Thyroid gland (tissue), 4 donors: ENCODE data around the gene VCPKMT.

Experiments
- POLR2A ChIP-seq, 2 donors: fragments of 450-650 bp; IDR thresholded peaks; one replicate each; pipeline ENCODE4 v1.6.1; 2017; ENCODE audit warnings: antibody characterized with exemption in 2 of 2, mild to moderate bottlenecking in 2 of 2, moderate library complexity in 1 of 2
- TF ChIP-seq, protein P1 (sequence below), 6 experiments: fragments of 200-600 bp in 3 of 6; fragments of 450-650 bp in 3 of 6; sonication (generic) in 3 of 6; IDR thresholded peaks; one replicate each; pipeline ENCODE4 v1.5.1; 2016 to 2019; ENCODE audit warnings: antibody characterized with exemption in 6 of 6, mild to moderate bottlenecking in 2 of 6, inconsistent platforms in 1 of 6, moderate library complexity in 1 of 6

DNA sequence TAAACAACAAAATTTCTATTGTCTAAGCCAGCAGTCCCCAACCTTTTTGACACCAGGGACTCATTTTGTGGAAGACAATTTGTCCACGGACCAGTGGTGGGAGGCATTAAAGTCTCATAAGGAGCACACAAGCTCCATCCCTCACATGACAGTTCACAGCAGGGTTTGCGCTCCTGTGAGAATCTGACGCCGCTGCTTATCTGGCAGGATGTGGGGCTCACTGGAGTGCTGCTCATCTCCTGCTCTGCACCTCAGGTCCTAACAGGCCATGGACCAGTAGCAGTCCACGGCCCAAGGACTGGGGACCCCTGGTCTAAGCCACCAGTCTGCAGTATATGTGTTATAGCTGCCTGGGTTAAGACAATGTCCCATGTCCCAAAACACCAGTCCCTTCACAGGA, 27.2 kb downstream of the VCPKMT start:
- TF ChIP-seq, protein P1, sequence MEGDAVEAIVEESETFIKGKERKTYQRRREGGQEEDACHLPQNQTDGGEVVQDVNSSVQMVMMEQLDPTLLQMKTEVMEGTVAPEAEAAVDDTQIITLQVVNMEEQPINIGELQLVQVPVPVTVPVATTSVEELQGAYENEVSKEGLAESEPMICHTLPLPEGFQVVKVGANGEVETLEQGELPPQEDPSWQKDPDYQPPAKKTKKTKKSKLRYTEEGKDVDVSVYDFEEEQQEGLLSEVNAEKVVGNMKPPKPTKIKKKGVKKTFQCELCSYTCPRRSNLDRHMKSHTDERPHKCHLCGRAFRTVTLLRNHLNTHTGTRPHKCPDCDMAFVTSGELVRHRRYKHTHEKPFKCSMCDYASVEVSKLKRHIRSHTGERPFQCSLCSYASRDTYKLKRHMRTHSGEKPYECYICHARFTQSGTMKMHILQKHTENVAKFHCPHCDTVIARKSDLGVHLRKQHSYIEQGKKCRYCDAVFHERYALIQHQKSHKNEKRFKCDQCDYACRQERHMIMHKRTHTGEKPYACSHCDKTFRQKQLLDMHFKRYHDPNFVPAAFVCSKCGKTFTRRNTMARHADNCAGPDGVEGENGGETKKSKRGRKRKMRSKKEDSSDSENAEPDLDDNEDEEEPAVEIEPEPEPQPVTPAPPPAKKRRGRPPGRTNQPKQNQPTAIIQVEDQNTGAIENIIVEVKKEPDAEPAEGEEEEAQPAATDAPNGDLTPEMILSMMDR (IDR thresholded peaks at IDR 0.05): no peak
- TF ChIP-seq POLR2A (IDR thresholded peaks at IDR 0.05): no peak
